Neuronal stem cell (in vitro differentiated cells): Measurements from ENCODE around the gene ITIH6.
A peak's percentile ranks its signal among the peaks of the same experiment; 100 is the strongest.
"Not testable (repeated sequence)": the region's sequence is repeated elsewhere in the genome, so short reads cannot be mapped to it uniquely, and the experiment has no call there.

Experiments
- DNase-seq: peaks from one replicate; pipeline ENCODE4 v3.0.0-alpha.2; 2013; ENCODE audit warnings: low spot score
- H2AFZ ChIP-seq: one replicate; pipeline ENCODE4 v1.6.1; 2013; ENCODE audit warnings: mild to moderate bottlenecking, low read length, inconsistent platforms
- H2AK5ac ChIP-seq: 2 replicates; pipeline ENCODE4 v1.6.1; 2013; ENCODE audit warnings: low read depth, mild to moderate bottlenecking, inconsistent platforms, low read length, moderate library complexity, mixed read lengths
- H2BK120ac ChIP-seq: 2 replicates; pipeline ENCODE4 v1.6.1; 2013; ENCODE audit warnings: low read depth, mild to moderate bottlenecking, inconsistent platforms, low read length, moderate library complexity, mixed read lengths
- H2BK12ac ChIP-seq: one replicate; pipeline ENCODE4 v1.6.1; 2013; ENCODE audit warnings: low read length, inconsistent platforms
- H2BK15ac ChIP-seq: 2 replicates; pipeline ENCODE4 v1.6.1; 2013; ENCODE audit warnings: mild to moderate bottlenecking, low read length, inconsistent platforms, mixed read lengths
- H2BK5ac ChIP-seq: one replicate; pipeline ENCODE4 v1.6.1; 2013; ENCODE audit warnings: inconsistent platforms, mild to moderate bottlenecking, low read length, moderate library complexity
- H3K14ac ChIP-seq: one replicate; pipeline ENCODE4 v1.6.1; 2013; ENCODE audit warnings: low read length, inconsistent platforms
- H3K18ac ChIP-seq: 2 replicates; pipeline ENCODE4 v1.6.1; 2013; ENCODE audit warnings: low read length, inconsistent platforms
- H3K23ac ChIP-seq: 2 replicates; pipeline ENCODE4 v1.6.1; 2013; ENCODE audit warnings: low read depth, mild to moderate bottlenecking, mixed read lengths, low read length, inconsistent platforms; ENCODE audit not compliant: poor library complexity
- H3K27ac ChIP-seq: replicated peaks from 3 replicates; pipeline ENCODE4 v1.5.1; 2013; ENCODE audit warnings: low read length, inconsistent platforms
- H3K27me3 ChIP-seq, 3 experiments: 2 replicates each; pipeline ENCODE4 v1.6.1; 2013; ENCODE audit warnings: low read length in 3 of 3, mild to moderate bottlenecking in 2 of 3, inconsistent platforms in 1 of 3, low read depth in 1 of 3, mixed read lengths in 1 of 3, moderate library complexity in 1 of 3; ENCODE audit not compliant: control insufficient read depth in 3 of 3, insufficient read depth in 3 of 3
- H3K36me3 ChIP-seq, 2 donors: replicated peaks in 1 of 2; 2 replicates each; pipeline ENCODE4 v1.6.1; 2013; ENCODE audit warnings: low read length in 2 of 2; ENCODE audit not compliant: control insufficient read depth in 2 of 2, insufficient read depth in 2 of 2
- H3K4ac ChIP-seq: 2 replicates; pipeline ENCODE4 v1.6.1; 2013; ENCODE audit warnings: inconsistent platforms, mild to moderate bottlenecking, low read length, moderate library complexity
- H3K4me1 ChIP-seq, 2 donors: 1 replicate in 1 of 2; 2 replicates in 1 of 2; pipeline ENCODE4 v1.6.1; 2013; ENCODE audit warnings: low read length in 2 of 2, low read depth in 1 of 2; ENCODE audit not compliant: control insufficient read depth in 2 of 2, insufficient read depth in 1 of 2
- H3K4me2 ChIP-seq: one replicate; pipeline ENCODE4 v1.6.1; 2013; ENCODE audit warnings: mild to moderate bottlenecking, low read length, inconsistent platforms; ENCODE audit not compliant: insufficient read depth, poor library complexity, severe bottlenecking
- H3K4me3 ChIP-seq, 2 donors: 2 replicates each; pipeline ENCODE4 v1.5.1; 2013; ENCODE audit warnings: low read length in 2 of 2, mild to moderate bottlenecking in 2 of 2, inconsistent platforms in 1 of 2, moderate library complexity in 1 of 2
- H3K79me1 ChIP-seq: one replicate; pipeline ENCODE4 v1.6.1; 2013; ENCODE audit warnings: low read depth, mild to moderate bottlenecking, inconsistent platforms, low read length, moderate library complexity
- H3K9ac ChIP-seq: one replicate; pipeline ENCODE4 v1.6.1; 2013; ENCODE audit warnings: mild to moderate bottlenecking, low read depth, low read length, inconsistent platforms; ENCODE audit not compliant: poor library complexity
- H3K9me3 ChIP-seq, 2 donors: replicated peaks in 1 of 2; 2 replicates each; pipeline versions ENCODE3 to v1.6.1; 2013; ENCODE audit warnings: low read length in 2 of 2, mild to moderate bottlenecking in 2 of 2, inconsistent platforms in 1 of 2, low read depth in 1 of 2, mixed read lengths in 1 of 2, moderate library complexity in 1 of 2; ENCODE audit not compliant: control insufficient read depth in 2 of 2, insufficient read depth in 1 of 2
- H4K8ac ChIP-seq: one replicate; pipeline ENCODE4 v1.6.1; 2013; ENCODE audit warnings: low read depth, mild to moderate bottlenecking, inconsistent platforms, low read length, moderate library complexity
- H4K91ac ChIP-seq: one replicate; pipeline ENCODE4 v1.6.1; 2013; ENCODE audit warnings: low read length, low read depth, mild to moderate bottlenecking, inconsistent platforms; ENCODE audit not compliant: poor library complexity
- WGBS, 2 donors: extraction: QIAGEN DNeasy Blood & Tissue Kit; methylation state at CpG; one replicate each; pipeline ENCODE4 v1.1.7; 2013; ENCODE audit warnings: missing lambda C conversion rate in 2 of 2, mixed read lengths in 1 of 2; ENCODE audit not compliant: insufficient read length in 2 of 2, insufficient replicate concordance in 1 of 2; ENCODE audit errors: extremely low coverage in 2 of 2; 5-methylcytosine and 5-hydroxymethylcytosine counted together

The ITIH6 gene

GRCh38 chrX:54746928-54747327 lies 51.1 kb downstream of the ITIH6 start:
- Histone ChIP-seq H2AFZ (peak overlapping the region; percentile 11), H3K9ac (no peak overlapping the region)
- no CpG with 5 or more reads among the region's 2 CpGs for WGBS, 2 donors

GRCh38 chrX:54745676-54746075 lies 52.4 kb downstream of the ITIH6 start:
- Histone ChIP-seq H3K4me3 (no peak overlapping the region), H2BK15ac (no peak overlapping the region), H3K9ac (no peak overlapping the region), H4K91ac (no peak overlapping the region), H3K14ac (no peak overlapping the region), H3K79me1 (no peaks in the 10 kb centered on the region), H2BK120ac (no peak overlapping the region), H2AK5ac (no peak overlapping the region), H3K4ac (no peak overlapping the region), H3K4me2 (no peak overlapping the region), H2BK5ac (no peak overlapping the region), H4K8ac (no peak overlapping the region), H3K9me3 (no peaks in the 10 kb centered on the region), H3K36me3 (no peaks in the 10 kb centered on the region), H2BK12ac (no peak overlapping the region), H2AFZ (no peak overlapping the region), H3K27ac (no peak overlapping the region), H3K27me3 (peaks cover 0 to 21% (median 0%) of the 10 kb centered on the region in 3 experiments), H3K18ac (no peak overlapping the region), H3K23ac (no peak overlapping the region), H3K4me1 (no peaks in the 10 kb centered on the region)
- no peak for DNase-seq
- WGBS, 2 donors = no CpG with 5 or more reads among the region's 2 CpGs

More at GRCh38 chrX:54746928-54747327, 51.1 kb downstream of the ITIH6 start:
- H3K9me3 ChIP-seq = no peaks in the 10 kb centered on the region
- H3K27me3 ChIP-seq = peaks cover 0 to 21% (median 0%) of the 10 kb centered on the region in 3 experiments
- no peak overlapping the region for H3K4ac ChIP-seq
- H2BK15ac ChIP-seq = no peak overlapping the region
- no peak overlapping the region for H3K18ac ChIP-seq
- H2AK5ac ChIP-seq = no peak overlapping the region
- no peak overlapping the region for H3K27ac ChIP-seq
- no peak overlapping the region for H3K23ac ChIP-seq
- no peak overlapping the region for H4K91ac ChIP-seq
- no peak overlapping the region for H2BK12ac ChIP-seq
- no peak overlapping the region for H3K4me3 ChIP-seq
- H2BK120ac ChIP-seq = no peak overlapping the region
- no peaks in the 10 kb centered on the region for H3K4me1 ChIP-seq
- H3K36me3 ChIP-seq = no peaks in the 10 kb centered on the region
- DNase-seq = no peak
- H3K4me2 ChIP-seq = no peak overlapping the region
- H3K14ac ChIP-seq = no peak overlapping the region
- H2BK5ac ChIP-seq = no peak overlapping the region
- no peak overlapping the region for H4K8ac ChIP-seq
- no peaks in the 10 kb centered on the region for H3K79me1 ChIP-seq

- H4K8ac ChIP-seq, H4K91ac ChIP-seq, H3K4me3 ChIP-seq, H3K18ac ChIP-seq, H3K79me1 ChIP-seq, H3K23ac ChIP-seq, H2BK120ac ChIP-seq, DNase-seq, H2BK15ac ChIP-seq, H3K4me1 ChIP-seq, H3K9me3 ChIP-seq, H3K27me3 ChIP-seq, H3K4me2 ChIP-seq, H3K4ac ChIP-seq, H2BK12ac ChIP-seq, H3K9ac ChIP-seq, H3K14ac ChIP-seq, H3K36me3 ChIP-seq, H3K27ac ChIP-seq, H2AK5ac ChIP-seq, H2BK5ac ChIP-seq, H2AFZ ChIP-seq: not testable (repeated sequence)
- WGBS, 2 donors = no CpG with 5 or more reads among the region's 6 CpGs
Observed at GRCh38 chrX:54738567-54738966, 59.5 kb downstream of the ITIH6 start.

- not testable (repeated sequence) for H2BK5ac ChIP-seq, H3K4me1 ChIP-seq, H2BK15ac ChIP-seq, H3K14ac ChIP-seq, H3K9ac ChIP-seq, H2AK5ac ChIP-seq, H3K27ac ChIP-seq, H3K27me3 ChIP-seq, H2BK12ac ChIP-seq, H3K4ac ChIP-seq, H4K8ac ChIP-seq, DNase-seq, H3K36me3 ChIP-seq, H2BK120ac ChIP-seq, H3K18ac ChIP-seq, H3K23ac ChIP-seq, H2AFZ ChIP-seq, H3K4me3 ChIP-seq, H3K79me1 ChIP-seq, H3K4me2 ChIP-seq, H3K9me3 ChIP-seq, H4K91ac ChIP-seq
- no CpG with 5 or more reads among the region's 36 CpGs for WGBS, 2 donors
Observed at GRCh38 chrX:54736298-54736942, 61.6 kb downstream of the ITIH6 start.
